Measurements from ENCODE around the gene MAN2A1. TPM values are rescaled to one million over a fixed set of nuclear protein-coding genes. Genes with fewer than 3 reads are reported as not detected.

The MAN2A1 gene
- total RNA-seq, 2 experiments from 2014 or later = 23.0 to 28.7 TPM

DNA sequence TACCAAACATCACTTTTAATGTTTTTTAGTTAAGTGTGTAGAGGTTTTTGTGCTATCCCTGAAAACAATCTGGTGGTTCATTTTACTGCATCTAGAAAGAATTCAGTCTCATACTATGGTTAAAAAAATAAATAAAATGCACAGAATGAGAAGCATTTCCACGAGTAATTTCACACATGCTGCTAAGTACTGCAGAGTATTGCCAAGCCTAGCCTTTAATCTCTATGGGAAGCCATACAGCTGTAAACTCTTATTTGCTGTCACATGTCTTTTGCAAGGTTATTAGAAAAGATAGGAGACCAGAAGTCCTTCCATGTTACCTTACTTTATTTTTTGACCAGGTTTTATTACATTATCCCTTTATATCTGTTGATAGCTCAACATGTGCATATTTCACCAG is 37.6 kb upstream of the MAN2A1 start:
- no TSS peak for BruUV-seq (replicated peaks)
- Histone ChIP-seq H3K4me1 (ENCODE audit: insufficient read depth, low read length, poor library complexity, severe bottlenecking) (no peaks in the 10 kb centered on the region), H3K79me2 (ENCODE audit: insufficient read depth, low read depth, low read length) (no peaks in the 10 kb centered on the region), H3K4me2 (ENCODE audit: low read length) (no peak overlapping the region), H3K36me3 (ENCODE audit: insufficient read depth, low read length) (no peaks in the 10 kb centered on the region), H3K4me3 (ENCODE audit: low read depth, low read length, poor library complexity, severe bottlenecking) (no peak overlapping the region), H3K27ac (ENCODE audit: low read depth, low read length, poor library complexity, severe bottlenecking) (no peak overlapping the region), H3K9me3 (ENCODE audit: low read length) (no peaks in the 10 kb centered on the region), H4K20me1 (ENCODE audit: insufficient read depth, low read length) (no peaks in the 10 kb centered on the region), H2AFZ (ENCODE audit: low read length) (no peak overlapping the region), H3K9me2 (ENCODE audit: insufficient read depth, low read length) (no peaks in the 10 kb centered on the region)
- no peak for TF ChIP-seq EZH2phosphoT487 (IDR thresholded peaks at IDR 0.05; ENCODE audit: borderline replicate concordance, low read depth, low read length)
- TF ChIP-seq, protein P1, sequence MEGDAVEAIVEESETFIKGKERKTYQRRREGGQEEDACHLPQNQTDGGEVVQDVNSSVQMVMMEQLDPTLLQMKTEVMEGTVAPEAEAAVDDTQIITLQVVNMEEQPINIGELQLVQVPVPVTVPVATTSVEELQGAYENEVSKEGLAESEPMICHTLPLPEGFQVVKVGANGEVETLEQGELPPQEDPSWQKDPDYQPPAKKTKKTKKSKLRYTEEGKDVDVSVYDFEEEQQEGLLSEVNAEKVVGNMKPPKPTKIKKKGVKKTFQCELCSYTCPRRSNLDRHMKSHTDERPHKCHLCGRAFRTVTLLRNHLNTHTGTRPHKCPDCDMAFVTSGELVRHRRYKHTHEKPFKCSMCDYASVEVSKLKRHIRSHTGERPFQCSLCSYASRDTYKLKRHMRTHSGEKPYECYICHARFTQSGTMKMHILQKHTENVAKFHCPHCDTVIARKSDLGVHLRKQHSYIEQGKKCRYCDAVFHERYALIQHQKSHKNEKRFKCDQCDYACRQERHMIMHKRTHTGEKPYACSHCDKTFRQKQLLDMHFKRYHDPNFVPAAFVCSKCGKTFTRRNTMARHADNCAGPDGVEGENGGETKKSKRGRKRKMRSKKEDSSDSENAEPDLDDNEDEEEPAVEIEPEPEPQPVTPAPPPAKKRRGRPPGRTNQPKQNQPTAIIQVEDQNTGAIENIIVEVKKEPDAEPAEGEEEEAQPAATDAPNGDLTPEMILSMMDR (conservative IDR thresholded peaks at IDR 0.05; ENCODE audit: low read length) = no peak
- POLR2A ChIA-PET = no interaction called here
- intact Hi-C loops (cut with micrococcal nuclease; ENCODE audit: unreplicated experiment) = no loop called here
- no peak for DNase-seq (ENCODE audit: low spot score)
- CTCF ChIA-PET (ENCODE audit: unreplicated experiment) = no interaction called here

DNA sequence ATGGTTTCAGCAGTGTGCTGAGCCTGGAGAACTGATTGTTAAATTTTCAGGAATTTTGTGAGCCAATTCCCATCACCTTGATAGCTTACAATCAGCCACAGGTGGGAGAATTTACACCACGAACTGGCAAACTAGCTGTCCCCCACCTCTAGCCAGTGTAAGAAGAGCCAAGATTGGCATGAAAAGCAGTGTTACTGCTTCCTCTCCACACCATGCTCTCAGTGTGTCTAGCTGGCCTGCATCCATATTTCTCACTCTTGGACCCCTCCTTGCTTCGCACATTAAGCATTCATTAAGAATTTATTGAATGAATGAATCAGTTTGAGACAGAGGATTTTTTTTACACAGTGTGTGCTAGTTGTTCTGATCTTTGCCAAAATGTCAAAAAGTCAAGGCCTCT is 36.7 kb upstream of the MAN2A1 start:
- intact Hi-C loops (cut with micrococcal nuclease; ENCODE audit: unreplicated experiment) = no loop called here
- Histone ChIP-seq H3K4me2 (ENCODE audit: low read length) (no peak overlapping the region), H4K20me1 (ENCODE audit: insufficient read depth, low read length) (no peaks in the 10 kb centered on the region), H3K27ac (ENCODE audit: low read depth, low read length, poor library complexity, severe bottlenecking) (no peak overlapping the region), H3K79me2 (ENCODE audit: insufficient read depth, low read depth, low read length) (no peaks in the 10 kb centered on the region), H2AFZ (ENCODE audit: low read length) (no peak overlapping the region), H3K9me3 (ENCODE audit: low read length) (no peaks in the 10 kb centered on the region), H3K9me2 (ENCODE audit: insufficient read depth, low read length) (no peaks in the 10 kb centered on the region), H3K4me3 (ENCODE audit: low read depth, low read length, poor library complexity, severe bottlenecking) (no peak overlapping the region), H3K36me3 (ENCODE audit: insufficient read depth, low read length) (no peaks in the 10 kb centered on the region), H3K4me1 (ENCODE audit: insufficient read depth, low read length, poor library complexity, severe bottlenecking) (no peaks in the 10 kb centered on the region)
- POLR2A ChIA-PET = no interaction called here
- no TSS peak for BruUV-seq (replicated peaks)
- no peak for DNase-seq (ENCODE audit: low spot score)
- CTCF ChIA-PET (ENCODE audit: unreplicated experiment) = no interaction called here
- no peak for TF ChIP-seq EZH2phosphoT487 (IDR thresholded peaks at IDR 0.05; ENCODE audit: borderline replicate concordance, low read depth, low read length)
- TF ChIP-seq, protein P1 (conservative IDR thresholded peaks at IDR 0.05; ENCODE audit: low read length) = no peak

DNA sequence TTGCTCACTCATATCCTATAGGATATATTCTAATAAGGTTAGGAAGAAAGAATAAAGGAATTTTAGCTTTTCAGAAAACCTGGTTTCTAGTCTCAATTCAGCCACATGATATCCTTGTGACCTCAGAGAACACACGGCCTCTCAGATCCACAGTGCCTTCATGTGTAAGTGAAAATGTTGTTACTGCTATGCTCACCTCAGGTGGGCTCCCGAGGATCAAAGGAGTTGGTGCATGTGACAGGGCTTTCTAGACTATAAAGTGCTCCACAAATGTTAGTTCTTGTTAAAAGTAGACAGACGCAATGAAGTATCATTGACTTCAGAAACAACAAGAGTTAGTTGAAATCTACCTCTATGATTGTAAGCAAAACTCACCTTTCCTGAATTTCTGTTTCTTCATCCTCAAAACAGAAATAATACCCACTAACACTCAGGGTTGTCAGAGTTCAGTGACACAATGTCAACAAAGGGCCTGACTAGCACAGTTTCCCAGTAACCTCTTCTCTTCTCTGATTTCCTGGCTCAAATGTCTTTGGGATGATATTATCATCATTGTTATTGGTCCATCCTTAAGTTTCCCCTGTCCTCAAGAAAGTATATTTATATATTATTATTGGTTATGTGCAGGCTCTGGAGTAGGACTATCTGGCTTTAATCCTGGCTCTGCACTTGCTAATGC is 36.0 kb upstream of the MAN2A1 start:
- Histone ChIP-seq H3K79me2 (ENCODE audit: insufficient read depth, low read depth, low read length) (no peaks in the 10 kb centered on the region), H3K27ac (ENCODE audit: low read depth, low read length, poor library complexity, severe bottlenecking) (no peak overlapping the region), H3K4me3 (ENCODE audit: low read depth, low read length, poor library complexity, severe bottlenecking) (no peak overlapping the region), H4K20me1 (ENCODE audit: insufficient read depth, low read length) (no peaks in the 10 kb centered on the region), H2AFZ (ENCODE audit: low read length) (no peak overlapping the region), H3K9me3 (ENCODE audit: low read length) (no peaks in the 10 kb centered on the region), H3K4me2 (ENCODE audit: low read length) (no peak overlapping the region), H3K4me1 (ENCODE audit: insufficient read depth, low read length, poor library complexity, severe bottlenecking) (no peaks in the 10 kb centered on the region), H3K9me2 (ENCODE audit: insufficient read depth, low read length) (no peaks in the 10 kb centered on the region), H3K36me3 (ENCODE audit: insufficient read depth, low read length) (no peaks in the 10 kb centered on the region)
- ChIA-PET CTCF (ENCODE audit: unreplicated experiment) (no interaction called here), POLR2A (no interaction called here)
- intact Hi-C loops (cut with micrococcal nuclease; ENCODE audit: unreplicated experiment) = no loop called here
- TF ChIP-seq, protein P1 (conservative IDR thresholded peaks at IDR 0.05; ENCODE audit: low read length) = no peak
- no peak for TF ChIP-seq EZH2phosphoT487 (IDR thresholded peaks at IDR 0.05; ENCODE audit: borderline replicate concordance, low read depth, low read length)
- DNase-seq (ENCODE audit: low spot score) = no peak
- no TSS peak for BruUV-seq (replicated peaks)
